Testis (tissue), 2 donors: ENCODE data around the gene CDKN1A.

Experiments used
- POLR2A ChIP-seq: fragments of 450-650 bp; IDR thresholded peaks from one replicate; pipeline ENCODE4 v1.6.1; 2017; ENCODE audit warnings: antibody characterized with exemption, mild to moderate bottlenecking, moderate library complexity
- TF ChIP-seq, protein P1 (sequence below), 3 experiments: fragments of 450-650 bp in 2 of 3; fragments of 200-600 bp in 1 of 3; sonication (generic) in 1 of 3; IDR thresholded peaks; one replicate each; pipeline ENCODE4 v1.5.1; 2016 to 2019; ENCODE audit warnings: antibody characterized with exemption in 3 of 3, mild to moderate bottlenecking in 2 of 3, moderate library complexity in 1 of 3

DNA sequence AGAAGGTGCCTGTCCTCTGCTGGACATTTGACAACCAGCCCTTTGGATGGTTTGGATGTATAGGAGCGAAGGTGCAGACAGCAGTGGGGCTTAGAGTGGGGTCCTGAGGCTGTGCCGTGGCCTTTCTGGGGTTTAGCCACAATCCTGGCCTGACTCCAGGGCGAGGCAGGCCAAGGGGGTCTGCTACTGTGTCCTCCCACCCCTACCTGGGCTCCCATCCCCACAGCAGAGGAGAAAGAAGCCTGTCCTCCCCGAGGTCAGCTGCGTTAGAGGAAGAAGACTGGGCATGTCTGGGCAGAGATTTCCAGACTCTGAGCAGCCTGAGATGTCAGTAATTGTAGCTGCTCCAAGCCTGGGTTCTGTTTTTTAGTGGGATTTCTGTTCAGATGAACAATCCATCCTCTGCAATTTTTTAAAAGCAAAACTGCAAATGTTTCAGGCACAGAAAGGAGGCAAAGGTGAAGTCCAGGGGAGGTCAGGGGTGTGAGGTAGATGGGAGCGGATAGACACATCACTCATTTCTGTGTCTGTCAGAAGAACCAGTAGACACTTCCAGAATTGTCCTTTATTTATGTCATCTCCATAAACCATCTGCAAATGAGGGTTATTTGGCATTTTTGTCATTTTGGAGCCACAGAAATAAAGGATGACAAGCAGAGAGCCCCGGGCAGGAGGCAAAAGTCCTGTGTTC is 1.3 kb upstream of the CDKN1A start:
- TF ChIP-seq, protein P1, sequence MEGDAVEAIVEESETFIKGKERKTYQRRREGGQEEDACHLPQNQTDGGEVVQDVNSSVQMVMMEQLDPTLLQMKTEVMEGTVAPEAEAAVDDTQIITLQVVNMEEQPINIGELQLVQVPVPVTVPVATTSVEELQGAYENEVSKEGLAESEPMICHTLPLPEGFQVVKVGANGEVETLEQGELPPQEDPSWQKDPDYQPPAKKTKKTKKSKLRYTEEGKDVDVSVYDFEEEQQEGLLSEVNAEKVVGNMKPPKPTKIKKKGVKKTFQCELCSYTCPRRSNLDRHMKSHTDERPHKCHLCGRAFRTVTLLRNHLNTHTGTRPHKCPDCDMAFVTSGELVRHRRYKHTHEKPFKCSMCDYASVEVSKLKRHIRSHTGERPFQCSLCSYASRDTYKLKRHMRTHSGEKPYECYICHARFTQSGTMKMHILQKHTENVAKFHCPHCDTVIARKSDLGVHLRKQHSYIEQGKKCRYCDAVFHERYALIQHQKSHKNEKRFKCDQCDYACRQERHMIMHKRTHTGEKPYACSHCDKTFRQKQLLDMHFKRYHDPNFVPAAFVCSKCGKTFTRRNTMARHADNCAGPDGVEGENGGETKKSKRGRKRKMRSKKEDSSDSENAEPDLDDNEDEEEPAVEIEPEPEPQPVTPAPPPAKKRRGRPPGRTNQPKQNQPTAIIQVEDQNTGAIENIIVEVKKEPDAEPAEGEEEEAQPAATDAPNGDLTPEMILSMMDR (IDR thresholded peaks at IDR 0.05): no peak
- TF ChIP-seq POLR2A: no peak
